ENCODE data around the gene WDR88.
"Not testable (repeated sequence)": the region's sequence is repeated elsewhere in the genome, so short reads cannot be mapped to it uniquely, and the experiment has no call there.

WDR88 gene

DNA sequence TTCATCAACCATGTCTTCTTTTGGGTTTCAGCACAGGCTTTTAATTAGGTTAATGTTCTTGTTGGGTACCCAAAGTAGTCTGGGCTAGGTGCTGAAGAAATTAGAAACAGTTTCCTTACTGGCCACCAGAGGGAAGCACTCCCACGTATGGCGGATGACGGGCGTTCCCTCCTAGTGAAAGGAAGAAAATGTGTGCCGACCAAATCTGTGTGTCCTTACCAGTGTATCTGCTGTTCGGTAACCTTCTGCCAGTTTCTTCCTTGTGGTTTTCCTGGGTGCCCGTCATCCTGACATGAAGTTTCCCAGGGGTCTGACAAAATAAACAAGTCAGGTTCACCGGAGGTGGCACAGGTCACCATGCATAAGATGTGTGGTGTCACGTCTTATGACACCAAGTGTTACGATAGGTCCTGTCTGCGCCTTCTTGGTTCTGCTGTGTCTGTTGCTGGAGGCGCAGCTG, 6.0 kb upstream of the WDR88 start:
- Histone ChIP-seq H3K9me3 (no peaks in the 10 kb centered on the region), H3K36me3 (peaks cover 88% of the 10 kb centered on the region), H3K4me3 (no peak overlapping the region), H4K20me1 (no peaks in the 10 kb centered on the region), H3K4me2 (no peak overlapping the region), H3K27ac (no peak overlapping the region), H3K4me1 (no peaks in the 10 kb centered on the region), H3K27me3 (no peaks in the 10 kb centered on the region), H3K9ac (no peak overlapping the region)
- TF ChIP-seq Cebpa-rat (IDR thresholded peaks at IDR 0.05), result no peak

DNA sequence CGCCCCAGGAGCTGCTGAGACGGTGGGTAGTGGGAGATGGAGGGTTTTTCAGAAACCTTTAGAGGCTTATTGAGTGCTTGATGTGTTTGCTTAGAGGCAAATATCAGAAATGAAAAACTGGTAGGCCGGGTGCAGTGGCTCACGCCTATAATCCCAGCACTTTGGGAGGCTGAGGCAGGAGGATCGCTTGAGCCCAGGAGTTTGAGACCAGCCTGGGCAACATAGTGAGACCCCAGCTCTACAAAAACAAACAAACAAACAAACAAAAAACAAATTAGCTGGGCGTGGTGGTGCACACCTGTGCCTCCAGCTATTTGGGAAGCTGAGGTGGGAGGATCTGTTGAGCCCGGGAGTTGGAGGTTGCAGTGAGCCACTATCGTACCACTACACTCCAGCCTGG, 5.2 kb upstream of the WDR88 start:
- H3K27ac ChIP-seq, H3K9me3 ChIP-seq, H3K4me3 ChIP-seq, H3K27me3 ChIP-seq, H3K4me1 ChIP-seq, H4K20me1 ChIP-seq, H3K4me2 ChIP-seq, H3K9ac ChIP-seq: not testable (repeated sequence)
- H3K36me3 ChIP-seq, result peaks cover 96% of the 10 kb centered on the region

DNA sequence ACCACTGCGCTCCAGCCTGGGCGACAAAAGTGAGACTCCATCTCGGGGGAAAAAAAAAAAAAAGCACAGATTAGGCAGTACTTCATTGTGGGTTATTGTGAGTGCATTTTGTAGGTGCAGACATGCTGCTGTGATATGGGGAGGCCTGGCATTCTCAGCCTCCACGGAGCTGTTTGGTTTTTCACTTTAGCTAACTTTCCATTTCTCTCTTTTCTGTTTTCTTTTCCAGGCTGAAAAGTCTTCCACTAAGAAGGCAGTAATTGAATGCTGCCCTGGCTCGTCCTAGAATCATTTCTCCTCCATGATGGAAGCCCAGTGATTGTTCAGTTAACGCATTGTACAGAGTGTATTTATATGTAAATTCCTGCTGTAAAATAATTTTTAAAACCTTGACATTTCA, 2.0 kb upstream of the WDR88 start:
- no peak for TF ChIP-seq Cebpa-rat (IDR thresholded peaks at IDR 0.05)
- Histone ChIP-seq H3K36me3 (peaks cover 75% of the 10 kb centered on the region), H3K9me3 (no peaks in the 10 kb centered on the region), H3K27me3 (peaks cover 10% of the 10 kb centered on the region; the same call in 1 of the 2 replicates), H3K4me2 (no peak overlapping the region), H3K9ac (no peak overlapping the region), H3K27ac (no peak overlapping the region), H4K20me1 (no peaks in the 10 kb centered on the region), H3K4me3 (no peak overlapping the region), H3K4me1 (no peaks in the 10 kb centered on the region)

DNA sequence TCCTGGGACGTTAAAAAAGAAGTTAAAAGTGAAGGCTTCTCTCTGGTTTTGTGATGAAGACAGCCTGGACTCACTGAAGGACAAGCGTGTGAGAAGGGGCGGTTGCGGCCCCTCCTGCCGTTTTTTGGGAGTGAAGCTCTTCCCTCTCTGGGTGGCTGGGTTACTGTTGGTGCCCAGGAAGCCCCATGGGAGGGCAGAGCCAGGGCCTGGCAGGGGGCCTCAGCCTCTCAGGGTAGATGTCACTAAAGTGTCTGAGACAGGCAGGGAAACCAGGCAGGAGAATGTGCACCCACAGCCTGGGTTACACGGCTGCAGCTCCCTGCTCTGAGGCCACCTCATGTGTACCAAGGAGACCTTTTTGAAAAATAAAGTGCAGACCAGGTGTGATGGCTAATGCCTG, 1.5 kb upstream of the WDR88 start:
- H3K9ac ChIP-seq, result peak overlapping the region; percentile 50; the same call in 1 of the 2 replicates
- no peaks in the 10 kb centered on the region for H3K4me1 ChIP-seq
- H3K4me3 ChIP-seq, result no peak overlapping the region
- TF ChIP-seq Cebpa-rat (IDR thresholded peaks at IDR 0.05), result no peak
- H3K4me2 ChIP-seq, result no peak overlapping the region
- peaks cover 69% of the 10 kb centered on the region for H3K36me3 ChIP-seq
- no peaks in the 10 kb centered on the region for H3K9me3 ChIP-seq
- H3K27ac ChIP-seq, result no peak overlapping the region
- peaks cover 15% of the 10 kb centered on the region for H3K27me3 ChIP-seq
- H4K20me1 ChIP-seq, result no peaks in the 10 kb centered on the region

DNA sequence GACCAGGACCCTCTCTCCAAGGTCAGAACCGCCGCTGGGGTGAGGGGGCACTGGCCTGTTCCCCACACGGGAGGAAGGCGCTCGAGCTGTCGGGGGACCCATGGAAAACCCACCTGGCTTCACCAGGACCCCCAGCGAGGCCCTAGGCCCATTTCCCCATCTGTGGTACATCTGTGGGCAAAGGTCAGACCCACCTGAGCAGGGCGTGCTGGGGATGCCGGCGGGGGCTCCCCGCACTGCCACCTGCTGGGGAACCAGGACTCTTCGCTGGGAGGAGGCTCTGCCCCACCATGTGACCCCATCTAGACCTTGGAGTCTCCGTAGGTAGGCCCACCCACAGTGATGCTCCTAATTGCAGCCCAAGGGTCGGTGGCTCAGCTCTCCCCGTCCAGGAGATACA, 511 bp downstream of the WDR88 start:
- Histone ChIP-seq H3K9ac (no peak overlapping the region), H3K27me3 (peaks cover 17% of the 10 kb centered on the region), H3K36me3 (peaks cover 52% of the 10 kb centered on the region), H4K20me1 (no peaks in the 10 kb centered on the region), H3K4me1 (no peaks in the 10 kb centered on the region), H3K4me3 (no peak overlapping the region), H3K27ac (no peak overlapping the region), H3K9me3 (no peaks in the 10 kb centered on the region), H3K4me2 (no peak overlapping the region)
- no peak for TF ChIP-seq Cebpa-rat (IDR thresholded peaks at IDR 0.05)

DNA sequence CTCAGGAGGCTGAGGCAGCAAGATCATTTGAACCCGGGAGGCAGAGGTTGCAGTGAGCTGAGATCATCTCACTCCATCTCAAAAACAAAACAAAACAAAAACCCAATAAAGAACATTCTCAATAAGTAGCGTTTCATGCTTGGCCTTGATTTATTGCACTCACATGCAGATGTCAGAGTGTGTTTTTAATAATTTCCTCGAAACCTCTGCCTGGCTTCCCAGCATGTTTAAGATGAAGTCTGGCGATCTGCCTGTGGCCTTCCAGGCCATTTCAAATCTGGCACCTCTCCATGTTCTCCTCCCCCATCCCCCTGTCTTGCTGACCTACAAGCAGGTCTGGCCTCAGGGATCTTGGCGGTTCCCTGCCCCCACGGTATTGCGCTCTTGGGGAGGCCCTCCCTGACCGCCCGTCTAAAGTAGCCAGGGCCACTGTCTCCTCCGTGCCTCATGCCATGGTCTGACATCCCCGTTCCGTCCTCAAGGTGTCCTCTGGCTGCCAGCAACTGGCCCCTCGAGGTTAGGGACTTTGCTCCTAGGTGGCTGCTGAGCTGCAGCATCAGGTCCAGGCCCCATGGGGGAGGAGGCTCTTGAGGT, 1.6 kb downstream of the WDR88 start:
- Histone ChIP-seq H3K27me3 (peaks cover 17% of the 10 kb centered on the region), H3K9ac (no peak overlapping the region), H3K27ac (no peak overlapping the region), H3K4me3 (no peak overlapping the region), H3K36me3 (peaks cover 41% of the 10 kb centered on the region), H3K9me3 (no peaks in the 10 kb centered on the region), H3K4me1 (no peaks in the 10 kb centered on the region), H3K4me2 (no peak overlapping the region), H4K20me1 (no peaks in the 10 kb centered on the region)
- no peak for TF ChIP-seq Cebpa-rat (IDR thresholded peaks at IDR 0.05)

DNA sequence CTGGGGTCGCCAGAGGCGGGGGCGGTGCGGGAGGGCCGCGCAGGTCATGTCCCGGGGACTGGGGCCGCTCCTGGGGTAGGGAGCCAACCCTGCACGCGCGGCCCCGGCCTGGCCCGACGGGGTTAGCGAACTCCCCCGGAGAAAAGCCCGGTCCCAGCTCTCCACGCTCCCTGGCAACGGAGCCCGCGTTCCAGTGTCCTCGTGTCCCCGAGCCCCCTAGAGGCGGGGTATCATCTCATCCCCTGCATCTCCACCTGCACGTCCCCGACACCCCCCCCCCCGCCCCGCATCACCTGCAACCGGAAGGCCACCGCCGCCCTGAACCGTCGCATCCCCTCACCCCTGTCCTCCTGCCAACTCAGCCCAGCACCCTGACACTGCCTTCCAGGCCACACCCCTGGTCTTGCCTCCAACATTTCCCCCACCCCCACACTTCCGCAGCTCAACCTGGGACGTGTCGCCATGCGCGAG, 2.7 kb downstream of the WDR88 start:
- no peak overlapping the region for H3K4me3 ChIP-seq
- H3K9ac ChIP-seq, result no peak overlapping the region
- peaks cover 17% of the 10 kb centered on the region for H3K27me3 ChIP-seq
- H3K27ac ChIP-seq, result no peak overlapping the region
- no peaks in the 10 kb centered on the region for H3K9me3 ChIP-seq
- peaks cover 31% of the 10 kb centered on the region for H3K36me3 ChIP-seq
- TF ChIP-seq Cebpa-rat (IDR thresholded peaks at IDR 0.05), result no peak
- H4K20me1 ChIP-seq, result no peaks in the 10 kb centered on the region
- H3K4me2 ChIP-seq, result no peak overlapping the region
- H3K4me1 ChIP-seq, result peaks cover 6% of the 10 kb centered on the region

DNA sequence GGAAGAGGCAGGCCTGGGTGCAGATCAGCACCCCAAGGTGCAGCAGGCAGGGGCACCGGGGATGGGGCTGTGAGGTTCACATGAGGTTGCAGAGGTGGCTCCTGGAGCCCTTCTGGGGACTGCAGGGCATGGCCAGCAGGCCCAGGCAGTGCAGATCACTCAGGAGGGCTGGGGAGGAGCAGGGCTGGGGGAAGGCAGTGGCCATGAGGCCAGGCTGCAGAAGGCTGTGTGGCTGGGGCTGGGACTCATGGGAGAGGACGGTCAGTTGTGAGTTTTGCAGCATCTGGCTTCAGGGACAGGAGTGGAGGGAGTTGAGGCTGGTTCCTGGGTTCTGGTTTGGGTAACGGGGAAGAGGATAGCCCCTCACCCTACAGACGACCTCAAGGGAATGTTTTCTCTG, 7.3 kb downstream of the WDR88 start:
- Histone ChIP-seq H3K27me3 (peaks cover 9% of the 10 kb centered on the region), H3K36me3 (no peaks in the 10 kb centered on the region), H3K9ac (no peak overlapping the region), H3K27ac (no peak overlapping the region), H3K9me3 (no peaks in the 10 kb centered on the region), H3K4me1 (peaks cover 14% of the 10 kb centered on the region), H3K4me3 (no peak overlapping the region), H3K4me2 (peak overlapping the region; percentile 17), H4K20me1 (no peaks in the 10 kb centered on the region)
- no peak for TF ChIP-seq Cebpa-rat (IDR thresholded peaks at IDR 0.05)

DNA sequence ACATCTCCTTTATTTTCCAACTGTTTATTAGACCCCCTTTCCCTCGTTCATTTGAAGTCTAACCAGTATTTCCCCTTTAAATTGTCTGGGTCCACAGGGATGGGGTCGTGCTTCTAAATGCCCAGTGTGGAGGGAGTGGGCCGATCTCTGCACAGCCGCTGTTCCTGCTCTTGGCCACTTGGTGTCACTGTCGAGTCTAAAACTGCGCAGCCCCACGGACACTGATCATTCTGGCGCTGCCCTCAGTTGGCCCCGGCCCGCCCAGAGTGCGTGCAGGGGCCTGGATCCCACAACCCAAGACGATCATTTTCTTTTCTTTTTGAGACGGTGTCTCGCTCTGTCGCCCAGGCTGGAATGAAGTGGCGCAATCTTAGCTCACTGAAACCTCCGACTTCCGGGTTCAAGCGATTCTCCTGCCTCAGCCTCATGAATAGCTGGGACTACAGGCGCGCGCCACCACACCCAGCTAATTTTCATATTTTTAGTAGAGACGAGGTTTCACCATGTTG, 12.0 kb downstream of the WDR88 start:
- Histone ChIP-seq H3K9ac (no peak overlapping the region), H3K4me1 (peaks cover 42% of the 10 kb centered on the region), H3K4me3 (no peak overlapping the region), H3K27me3 (no peaks in the 10 kb centered on the region), H3K4me2 (peak overlapping the region; percentile 53), H4K20me1 (no peaks in the 10 kb centered on the region), H3K27ac (no peak overlapping the region), H3K36me3 (no peaks in the 10 kb centered on the region), H3K9me3 (no peaks in the 10 kb centered on the region; the same call in 1 of the 2 replicates)
- TF ChIP-seq Cebpa-rat (IDR thresholded peaks at IDR 0.05), result no peak

DNA sequence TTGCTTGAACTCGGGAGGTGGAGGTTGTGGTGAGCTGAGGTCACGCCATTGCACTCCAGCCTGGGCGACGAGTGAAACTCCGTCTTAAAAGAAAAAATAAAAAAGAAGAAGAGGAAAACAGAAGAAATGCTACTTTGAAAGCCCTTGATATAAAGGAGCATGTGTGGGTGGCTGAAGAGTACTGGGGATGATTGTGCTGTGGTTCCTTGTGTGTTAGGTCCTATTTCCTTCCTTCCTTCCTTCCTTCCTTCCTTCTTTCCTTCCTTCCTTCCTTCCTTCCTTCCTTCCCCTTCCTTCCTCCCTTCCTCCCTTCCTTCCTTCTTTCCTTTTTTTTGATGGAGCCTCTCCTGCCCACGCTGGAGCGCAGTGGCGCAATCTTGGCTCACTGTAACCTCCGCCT, 14.3 kb downstream of the WDR88 start:
- no peaks in the 10 kb centered on the region for H3K27me3 ChIP-seq
- H4K20me1 ChIP-seq, result no peaks in the 10 kb centered on the region
- H3K36me3 ChIP-seq, result no peaks in the 10 kb centered on the region
- H3K9me3 ChIP-seq, result no peaks in the 10 kb centered on the region; the same call in 1 of the 2 replicates
- no peak overlapping the region for H3K9ac ChIP-seq
- H3K4me3 ChIP-seq, result no peak overlapping the region
- peaks cover 41% of the 10 kb centered on the region for H3K4me1 ChIP-seq
- H3K4me2 ChIP-seq, result peak overlapping the region; percentile 55
- no peak overlapping the region for H3K27ac ChIP-seq
- no peak for TF ChIP-seq Cebpa-rat (IDR thresholded peaks at IDR 0.05)
